HCT116 (cell line): Measurements from ENCODE around the gene TMEM61. TPM values are rescaled to one million over a fixed set of nuclear protein-coding genes. Genes with fewer than 3 reads are reported as not detected.

Source experiments
- ATAC-seq: fragments of 200-7000 bp; cut with Tn5 transposase; 2 replicates; pipeline ENCODE4 v1.9.1; 2020; ENCODE audit warnings: mild to moderate bottlenecking, moderate library complexity
- BruUV-seq: library from RNA; stranded (reverse); fragments of 400-500 nt; replicated peaks from 2 replicates; lab custom pipeline; 2021; lab: Mats Ljungman, UMichigan
- CTCF ChIA-PET: fragments of 300-600 bp; sonication (Branson Sonifier 250); formaldehyde crosslinking; loops from one replicate; lab custom pipeline; 2021; ENCODE audit warnings: antibody characterized with exemption; lab: Charles Lee
- POLR2A ChIA-PET: fragments of 300-600, 350-600 bp; sonication (Branson Sonifier 250); formaldehyde crosslinking; loops from one replicate; lab custom pipeline; 2021; ENCODE audit warnings: antibody characterized with exemption; lab: Charles Lee
- RAD21 ChIA-PET, 2 experiments: fragments of 300-600 bp; sonication (Branson Sonifier 250); formaldehyde crosslinking; loops; one replicate each; lab custom pipeline; 2023; ENCODE audit warnings: low total read pairs in 2 of 2; ENCODE audit not compliant: uncharacterized antibody in 2 of 2, unreplicated experiment in 2 of 2, low non-redundant PET in 1 of 2; lab: Charles Lee
- DNase-seq: peaks from one replicate; pipeline ENCODE4 v3.0.0-alpha.2; 2010; ENCODE audit warnings: low read depth, low spot score
- H2AFZ ChIP-seq: fragments of 200-600 bp; shearing (Covaris generic), sonication (generic); 2 replicates; pipeline ENCODE4 v1.6.1; 2017; ENCODE audit warnings: low read depth, mixed run types, mixed read lengths, antibody characterized with exemption, low read length; ENCODE audit not compliant: poor library complexity, severe bottlenecking
- H3K27ac ChIP-seq: 2 replicates; pipeline ENCODE4 v1.5.1; 2012; ENCODE audit warnings: low read depth, low read length
- H3K27me3 ChIP-seq: fragments of 200-600 bp; sonication (generic); 2 replicates; pipeline ENCODE4 v1.6.1; 2016; ENCODE audit warnings: mixed run types, low read length, mixed read lengths; ENCODE audit not compliant: insufficient read depth
- H3K36me3 ChIP-seq, 2 experiments: fragments of 200-500 bp in 1 of 2; fragments of 200-600 bp in 1 of 2; sonication (Bioruptor generic) in 1 of 2; sonication (generic) in 1 of 2; 2 replicates each; pipeline versions ENCODE4 v1.5.1 to v1.6.1; 2014 to 2016; ENCODE audit warnings: low read length in 2 of 2, inconsistent platforms in 1 of 2, mixed read lengths in 1 of 2, mixed run types in 1 of 2; ENCODE audit not compliant: insufficient read depth in 2 of 2, control insufficient read depth in 1 of 2
- H3K4me1 ChIP-seq, 2 experiments: fragments of 200-600 bp in 1 of 2; sonication (generic) in 1 of 2; 2 replicates each; pipeline versions ENCODE4 v1.5.1 to v1.6.1; 2012 to 2017; ENCODE audit warnings: low read length in 2 of 2, inconsistent platforms in 1 of 2, mild to moderate bottlenecking in 1 of 2, mixed read lengths in 1 of 2, mixed run types in 1 of 2, moderate library complexity in 1 of 2; ENCODE audit not compliant: insufficient read depth in 2 of 2, control insufficient read depth in 1 of 2
- H3K4me2 ChIP-seq: fragments of 200-600 bp; sonication (generic); 2 replicates; pipeline ENCODE4 v1.6.1; 2017; ENCODE audit warnings: mixed run types, low read length, mixed read lengths
- H3K4me3 ChIP-seq, 2 experiments: fragments of 200-600 bp in 1 of 2; sonication (generic) in 1 of 2; replicated peaks in 1 of 2; 2 replicates each; pipeline ENCODE4 v1.5.1; 2011 to 2016; ENCODE audit warnings: low read length in 2 of 2, control low read depth in 1 of 2, low read depth in 1 of 2, mild to moderate bottlenecking in 1 of 2, mixed read lengths in 1 of 2, mixed run types in 1 of 2
- H3K79me2 ChIP-seq: fragments of 200-600 bp; sonication (generic); 2 replicates; pipeline ENCODE4 v1.6.1; 2017; ENCODE audit warnings: mild to moderate bottlenecking, mixed run types, low read length, moderate library complexity, mixed read lengths; ENCODE audit not compliant: insufficient read depth
- H3K9ac ChIP-seq: fragments of 200-600 bp; sonication (generic); 2 replicates; pipeline ENCODE4 v1.6.1; 2016; ENCODE audit warnings: low read length, mixed read lengths
- H3K9me2 ChIP-seq: fragments of 200-600 bp; sonication (generic), shearing (Covaris generic); 2 replicates; pipeline ENCODE4 v1.6.1; 2017; ENCODE audit warnings: mixed run types, mild to moderate bottlenecking, moderate library complexity; ENCODE audit not compliant: insufficient read depth
- H3K9me3 ChIP-seq, 2 experiments: fragments of 200-500 bp in 1 of 2; fragments of 200-600 bp in 1 of 2; sonication (Bioruptor generic) in 1 of 2; sonication (generic) in 1 of 2; 2 replicates each; pipeline ENCODE4 v1.6.1; 2014 to 2017; ENCODE audit warnings: low read length in 2 of 2, mixed read lengths in 2 of 2, inconsistent platforms in 1 of 2, low read depth in 1 of 2, mild to moderate bottlenecking in 1 of 2, mixed run types in 1 of 2, moderate library complexity in 1 of 2; ENCODE audit not compliant: control insufficient read depth in 1 of 2, insufficient read depth in 1 of 2
- H4K20me1 ChIP-seq: fragments of 200-600 bp; sonication (generic), shearing (Covaris generic); 2 replicates; pipeline ENCODE4 v1.6.1; 2017; ENCODE audit warnings: mixed run types, mild to moderate bottlenecking, moderate library complexity; ENCODE audit not compliant: insufficient read depth
- CEBPB ChIP-seq: IDR thresholded peaks from 2 replicates; pipeline ENCODE4 v1.6.1; 2012; ENCODE audit warnings: low read depth
- EZH2 ChIP-seq: fragments of 200-600 bp; sonication (generic); IDR thresholded peaks from 2 replicates; pipeline ENCODE4 v1.6.1; 2017; ENCODE audit warnings: antibody characterized with exemption, mixed run types
- FOSL1 ChIP-seq: IDR thresholded peaks from 2 replicates; pipeline ENCODE4 v1.6.1; 2012; ENCODE audit warnings: low read depth
- POLR2A ChIP-seq: IDR thresholded peaks from 2 replicates; pipeline ENCODE4 v1.7.0; 2011; ENCODE audit warnings: borderline replicate concordance; ENCODE audit not compliant: insufficient read depth, insufficient read length; ENCODE audit errors: extremely low read depth
- POLR2AphosphoS5 ChIP-seq: IDR thresholded peaks from 2 replicates; pipeline ENCODE4 v1.6.1; 2011; ENCODE audit warnings: mild to moderate bottlenecking, low read depth, low read length, moderate library complexity
- SIN3A ChIP-seq: IDR thresholded peaks from 2 replicates; pipeline ENCODE4 v1.6.1; 2012; ENCODE audit warnings: low read depth
- SP1 ChIP-seq: IDR thresholded peaks from 2 replicates; pipeline ENCODE4 v1.6.1; 2012; ENCODE audit warnings: low read depth
- SRF ChIP-seq: IDR thresholded peaks from 2 replicates; pipeline ENCODE4 v1.6.1; 2012; ENCODE audit warnings: low read depth
- TCF7L2 ChIP-seq: IDR thresholded peaks from 2 replicates; pipeline ENCODE4 v1.7.0; 2011; ENCODE audit warnings: borderline replicate concordance, inconsistent platforms; ENCODE audit not compliant: insufficient read depth, insufficient read length; ENCODE audit errors: extremely low read depth
- ZFX ChIP-seq: fragments of 450-650 bp; IDR thresholded peaks from 2 replicates; pipeline ENCODE4 v1.6.1; 2017
- intact Hi-C: fragments of 100-400 bp; cut with micrococcal nuclease; formaldehyde crosslinking; loops from 2 replicates; pipeline ENCODE4 v1.10.0; 2022
- total RNA-seq: library from RNA; stranded (reverse); gene quantifications from one replicate; pipeline ENCODE4 v1.2.1, GENCODE V29; 2021; ENCODE audit not compliant: unreplicated experiment
- TF ChIP-seq, protein P1 (sequence below), 3 experiments: fragments of 200-600 bp in 1 of 3; sonication (generic) in 1 of 3; IDR thresholded peaks in 2 of 3; conservative IDR thresholded peaks in 1 of 3; 2 replicates each; pipeline ENCODE4 v1.5.1; 2012 to 2017; ENCODE audit warnings: low read depth in 2 of 3, low read length in 2 of 3, antibody characterized with exemption in 1 of 3, borderline replicate concordance in 1 of 3, control low read depth in 1 of 3, mild to moderate bottlenecking in 1 of 3, mixed read lengths in 1 of 3, mixed run types in 1 of 3, moderate library complexity in 1 of 3; ENCODE audit not compliant: insufficient read depth in 1 of 3
- TF ChIP-seq, protein P2 (sequence below): IDR thresholded peaks from 2 replicates; pipeline ENCODE4 v1.6.1; 2011; ENCODE audit warnings: mild to moderate bottlenecking, low read length, moderate library complexity; ENCODE audit not compliant: insufficient replicate concordance; ENCODE audit errors: extremely low read depth

The TMEM61 gene
- total RNA-seq, 1 experiment from 2014 or later: 4.4 TPM

DNA sequence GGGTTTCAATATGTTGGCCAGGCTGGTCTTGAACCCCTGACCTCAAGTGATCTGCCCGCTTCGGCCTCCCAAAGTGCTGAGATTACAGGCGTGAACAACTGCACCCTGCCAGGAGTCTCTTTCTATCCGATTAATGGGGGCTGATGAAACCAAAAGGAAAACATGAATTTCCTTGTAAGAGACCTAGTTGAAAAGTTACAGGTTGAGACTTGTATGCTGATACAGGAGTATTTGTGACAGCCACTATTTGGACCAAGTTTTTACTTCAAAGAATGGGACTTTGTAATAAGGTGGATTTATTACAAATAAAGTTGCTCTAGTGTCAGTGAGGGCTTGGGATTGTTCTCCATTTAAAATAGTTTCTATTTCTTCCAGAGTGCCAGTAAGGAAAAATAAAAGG, 43.6 kb upstream of the TMEM61 start:
- intact Hi-C loops: no loop called here
- DNase-seq: no peak

More for the DNA sequence above, 43.6 kb upstream of the TMEM61 start:
- H3K4me1 ChIP-seq: no peaks in the 10 kb centered on the region
- no peak overlapping the region for H3K27ac ChIP-seq
- BruUV-seq: no TSS peak
- no peaks in the 10 kb centered on the region for H3K79me2 ChIP-seq
- ChIA-PET CTCF (no interaction called here), POLR2A (no interaction called here), RAD21 (no interaction called here)
- H2AFZ ChIP-seq: no peak overlapping the region
- no peaks in the 10 kb centered on the region for H3K36me3 ChIP-seq
- H3K4me3 ChIP-seq: no peak overlapping the region
- H3K9me2 ChIP-seq: no peaks in the 10 kb centered on the region; the same call in 1 of the 2 replicates
- H3K9me3 ChIP-seq: no peaks in the 10 kb centered on the region
- H3K27me3 ChIP-seq: no peaks in the 10 kb centered on the region
- no peaks in the 10 kb centered on the region for H4K20me1 ChIP-seq
- H3K4me2 ChIP-seq: no peak overlapping the region
- no peak overlapping the region for H3K9ac ChIP-seq
- TF ChIP-seq EZH2 (no peak), POLR2AphosphoS5 (no peak), TCF7L2 (no peak), SP1 (no peak), CEBPB (no peak), FOSL1 (no peak), SRF (no peak), ZFX (no peak), POLR2A (no peak), SIN3A (no peak)
- TF ChIP-seq, protein P1, sequence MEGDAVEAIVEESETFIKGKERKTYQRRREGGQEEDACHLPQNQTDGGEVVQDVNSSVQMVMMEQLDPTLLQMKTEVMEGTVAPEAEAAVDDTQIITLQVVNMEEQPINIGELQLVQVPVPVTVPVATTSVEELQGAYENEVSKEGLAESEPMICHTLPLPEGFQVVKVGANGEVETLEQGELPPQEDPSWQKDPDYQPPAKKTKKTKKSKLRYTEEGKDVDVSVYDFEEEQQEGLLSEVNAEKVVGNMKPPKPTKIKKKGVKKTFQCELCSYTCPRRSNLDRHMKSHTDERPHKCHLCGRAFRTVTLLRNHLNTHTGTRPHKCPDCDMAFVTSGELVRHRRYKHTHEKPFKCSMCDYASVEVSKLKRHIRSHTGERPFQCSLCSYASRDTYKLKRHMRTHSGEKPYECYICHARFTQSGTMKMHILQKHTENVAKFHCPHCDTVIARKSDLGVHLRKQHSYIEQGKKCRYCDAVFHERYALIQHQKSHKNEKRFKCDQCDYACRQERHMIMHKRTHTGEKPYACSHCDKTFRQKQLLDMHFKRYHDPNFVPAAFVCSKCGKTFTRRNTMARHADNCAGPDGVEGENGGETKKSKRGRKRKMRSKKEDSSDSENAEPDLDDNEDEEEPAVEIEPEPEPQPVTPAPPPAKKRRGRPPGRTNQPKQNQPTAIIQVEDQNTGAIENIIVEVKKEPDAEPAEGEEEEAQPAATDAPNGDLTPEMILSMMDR (IDR thresholded peaks at IDR 0.05 in 2 of 3, conservative IDR thresholded peaks at IDR 0.05 in 1 of 3; ENCODE audit: borderline replicate concordance in 1 of 3, insufficient read depth in 1 of 3, low read depth in 2 of 3, low read length in 2 of 3): no peak
- TF ChIP-seq, protein P2, sequence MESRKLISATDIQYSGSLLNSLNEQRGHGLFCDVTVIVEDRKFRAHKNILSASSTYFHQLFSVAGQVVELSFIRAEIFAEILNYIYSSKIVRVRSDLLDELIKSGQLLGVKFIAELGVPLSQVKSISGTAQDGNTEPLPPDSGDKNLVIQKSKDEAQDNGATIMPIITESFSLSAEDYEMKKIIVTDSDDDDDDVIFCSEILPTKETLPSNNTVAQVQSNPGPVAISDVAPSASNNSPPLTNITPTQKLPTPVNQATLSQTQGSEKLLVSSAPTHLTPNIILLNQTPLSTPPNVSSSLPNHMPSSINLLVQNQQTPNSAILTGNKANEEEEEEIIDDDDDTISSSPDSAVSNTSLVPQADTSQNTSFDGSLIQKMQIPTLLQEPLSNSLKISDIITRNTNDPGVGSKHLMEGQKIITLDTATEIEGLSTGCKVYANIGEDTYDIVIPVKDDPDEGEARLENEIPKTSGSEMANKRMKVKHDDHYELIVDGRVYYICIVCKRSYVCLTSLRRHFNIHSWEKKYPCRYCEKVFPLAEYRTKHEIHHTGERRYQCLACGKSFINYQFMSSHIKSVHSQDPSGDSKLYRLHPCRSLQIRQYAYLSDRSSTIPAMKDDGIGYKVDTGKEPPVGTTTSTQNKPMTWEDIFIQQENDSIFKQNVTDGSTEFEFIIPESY: no peak
- no peak for ATAC-seq
